HG03520 (cell line): ENCODE data around the gene DNAJC5.
"Not testable (repeated sequence)": the region's sequence is repeated elsewhere in the genome, so short reads cannot be mapped to it uniquely, and the experiment has no call there.

Source experiments
- ATAC-seq: cut with Tn5 transposase; IDR thresholded peaks from one replicate; pipeline ENCODE4 v1.9.1; 2021; ENCODE audit warnings: mild to moderate bottlenecking, moderate library complexity; ENCODE audit not compliant: unreplicated experiment

The DNAJC5 gene, protein sequence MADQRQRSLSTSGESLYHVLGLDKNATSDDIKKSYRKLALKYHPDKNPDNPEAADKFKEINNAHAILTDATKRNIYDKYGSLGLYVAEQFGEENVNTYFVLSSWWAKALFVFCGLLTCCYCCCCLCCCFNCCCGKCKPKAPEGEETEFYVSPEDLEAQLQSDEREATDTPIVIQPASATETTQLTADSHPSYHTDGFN

DNA sequence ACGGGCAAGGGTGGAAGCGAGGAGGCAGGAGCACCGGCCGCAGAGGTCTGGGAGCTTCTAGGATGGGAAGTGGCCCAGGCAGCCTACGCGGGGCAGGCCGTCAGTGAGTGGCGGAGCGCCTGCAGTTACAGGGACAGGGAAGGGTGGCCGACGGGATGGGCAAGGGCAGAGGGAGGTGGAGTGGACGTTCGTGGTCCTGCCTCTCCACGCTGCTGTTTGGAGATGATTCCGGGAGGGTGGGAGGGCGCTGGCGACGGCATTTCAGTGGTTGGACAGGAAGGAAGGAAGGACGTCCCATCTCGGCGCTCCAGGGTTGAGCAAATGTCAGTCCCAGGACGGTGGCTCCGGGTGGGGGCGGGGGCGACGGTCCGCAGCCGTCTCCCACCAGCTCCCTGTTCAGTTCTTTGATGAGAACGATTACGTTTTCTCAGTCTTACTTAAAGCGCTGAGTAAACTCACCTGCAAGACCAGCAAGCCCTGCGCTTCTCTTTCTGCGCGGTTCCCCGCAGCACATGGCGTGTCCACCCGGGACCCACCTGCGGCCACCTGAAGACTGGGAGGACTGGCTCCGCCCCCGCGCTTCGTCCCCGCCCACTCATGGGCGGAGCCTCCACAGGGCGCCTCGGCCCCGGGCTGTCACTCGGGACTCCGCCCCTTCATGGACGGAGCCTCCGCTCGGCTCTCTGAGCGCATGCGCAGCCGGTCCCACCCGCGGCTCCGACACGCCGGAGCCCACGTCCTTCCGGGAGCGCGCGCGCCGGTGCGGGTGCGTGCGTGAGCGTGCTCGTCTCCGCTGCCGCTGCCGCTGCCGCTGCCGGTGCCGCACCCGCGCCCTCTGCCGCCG is at the start of gene DNAJC5:
Gene DNAJC5, plus strand, starts transcription at position 769 of the 844 bp plus-strand sequence. CDS start 33,220 bp downstream, outside the sequence.
- ATAC-seq, result peak; percentile 85

DNA sequence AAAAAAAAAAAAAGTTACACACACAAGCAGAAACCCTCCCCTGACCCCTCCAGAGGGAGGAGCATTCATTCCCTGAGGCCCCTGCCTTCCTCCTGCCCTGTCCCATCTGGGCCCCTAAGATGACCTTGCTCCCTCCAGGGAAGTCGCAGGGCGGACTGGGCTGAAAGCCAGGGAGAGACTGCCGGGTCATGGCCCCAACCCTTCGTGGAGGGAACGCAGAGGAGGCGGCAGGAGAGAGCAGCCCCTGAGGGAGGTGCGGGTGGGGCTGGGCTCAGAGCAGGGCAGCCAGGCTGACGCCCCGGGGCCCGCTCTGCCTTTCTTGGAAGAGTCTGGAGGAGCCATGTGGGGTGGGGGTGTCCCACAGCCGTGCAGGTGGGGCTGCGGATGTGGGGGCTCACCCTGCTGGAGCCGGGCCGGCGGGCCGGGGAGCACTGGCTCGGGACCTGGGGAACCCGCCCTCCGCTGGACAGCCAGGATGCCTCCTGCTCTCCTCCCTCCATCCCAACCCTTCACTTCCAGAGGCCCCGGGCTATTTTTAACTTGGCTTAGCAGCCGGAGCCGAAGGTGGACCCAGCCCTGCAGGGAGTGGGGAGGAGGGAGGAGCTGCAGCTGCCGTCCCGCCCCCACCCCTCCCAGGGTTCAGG is 48.7 kb upstream of the DNAJC5 start:
- ATAC-seq, result no peak

DNA sequence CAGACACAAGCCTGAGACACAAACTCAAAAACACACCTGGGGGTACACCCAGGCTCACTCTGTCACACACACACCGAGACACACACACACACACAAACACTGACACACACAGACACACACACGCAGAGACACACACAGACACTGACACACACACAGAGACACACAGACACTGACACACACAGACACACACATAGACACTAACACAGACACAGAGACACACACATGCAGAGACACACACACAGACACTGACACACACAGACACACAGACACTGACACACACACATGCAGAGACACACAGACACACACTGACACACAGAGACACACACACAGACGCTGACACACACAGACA is 48.1 kb upstream of the DNAJC5 start:
- ATAC-seq, result no peak

DNA sequence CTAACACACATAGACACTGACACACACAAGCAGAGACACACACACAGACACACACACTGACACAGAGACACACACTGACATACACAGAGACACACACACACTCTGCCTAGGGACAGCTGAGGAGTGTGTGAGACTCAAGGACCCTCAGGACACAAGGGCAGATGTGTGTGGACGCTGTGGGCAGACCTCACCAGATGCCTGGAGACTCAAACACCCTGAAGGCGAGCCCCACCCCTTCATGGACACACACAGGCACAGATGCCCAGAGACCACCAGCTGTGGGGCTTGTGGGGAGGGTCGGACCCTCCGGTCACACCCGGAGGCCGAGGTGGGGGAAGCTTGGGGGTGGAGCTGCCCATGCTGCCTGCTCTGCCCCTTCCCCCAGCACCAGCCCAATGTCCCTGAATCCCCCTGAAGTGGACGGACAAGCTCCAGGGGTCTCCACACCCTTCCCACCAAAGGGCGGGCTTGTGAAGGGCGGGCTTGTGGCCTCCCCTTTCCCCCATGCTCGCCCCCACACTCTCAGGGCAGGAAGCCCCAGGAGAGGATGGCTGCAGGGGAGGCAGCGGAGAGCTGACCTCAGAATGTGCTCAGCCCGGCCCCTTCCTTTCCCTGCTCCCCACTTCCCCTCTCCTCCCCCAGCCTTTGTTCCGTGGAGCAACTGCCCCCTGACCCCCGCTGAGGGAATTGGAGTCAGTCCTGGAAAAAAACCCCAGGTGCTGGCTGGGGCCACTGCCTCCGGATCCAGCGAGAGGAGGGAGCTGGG is 47.5 kb upstream of the DNAJC5 start:
- no peak for ATAC-seq

DNA sequence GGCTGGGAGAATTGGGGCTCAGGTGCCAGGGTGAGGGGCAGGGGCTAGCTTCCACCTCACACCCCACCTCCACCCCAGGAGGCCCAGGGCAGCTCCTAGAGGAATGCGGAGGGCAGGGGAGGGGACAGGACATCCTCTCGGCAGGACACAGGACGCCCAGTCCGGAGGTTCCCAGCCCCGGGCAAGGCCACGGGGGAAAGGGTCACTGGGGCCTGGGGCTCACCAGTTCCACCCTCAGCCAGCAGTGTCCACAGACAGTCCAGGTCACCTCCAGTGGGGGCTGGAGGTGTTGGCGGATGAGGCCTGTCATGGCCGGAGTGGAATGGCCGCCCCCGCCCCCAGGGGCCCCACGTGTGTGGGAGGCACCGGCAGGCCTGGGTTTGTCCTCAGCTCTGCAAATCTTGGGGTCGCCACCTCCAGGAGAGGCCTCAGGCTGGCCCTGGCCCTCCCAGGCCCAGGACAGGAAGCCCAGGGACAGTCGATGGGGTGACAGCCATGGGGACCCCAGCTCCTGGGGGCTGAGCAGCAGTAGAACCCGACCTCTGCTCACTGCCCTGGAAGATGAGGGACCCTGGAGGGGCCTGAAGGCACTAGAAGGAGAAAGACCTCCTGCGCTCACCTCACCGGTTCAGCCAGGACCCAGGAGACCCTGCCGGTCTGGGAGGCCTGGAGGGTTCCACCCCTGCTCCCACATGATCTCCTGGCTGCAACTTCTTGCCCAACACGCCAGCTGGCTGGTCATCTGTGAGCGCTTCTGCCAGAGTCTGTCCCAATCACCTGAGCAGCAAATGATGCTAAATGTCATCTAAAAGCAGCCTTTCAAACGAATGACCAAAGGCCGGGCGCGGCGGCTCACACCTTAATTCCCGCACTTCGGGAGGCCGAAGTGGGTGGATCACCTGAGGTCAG is 46.7 kb upstream of the DNAJC5 start:
- no peak for ATAC-seq

DNA sequence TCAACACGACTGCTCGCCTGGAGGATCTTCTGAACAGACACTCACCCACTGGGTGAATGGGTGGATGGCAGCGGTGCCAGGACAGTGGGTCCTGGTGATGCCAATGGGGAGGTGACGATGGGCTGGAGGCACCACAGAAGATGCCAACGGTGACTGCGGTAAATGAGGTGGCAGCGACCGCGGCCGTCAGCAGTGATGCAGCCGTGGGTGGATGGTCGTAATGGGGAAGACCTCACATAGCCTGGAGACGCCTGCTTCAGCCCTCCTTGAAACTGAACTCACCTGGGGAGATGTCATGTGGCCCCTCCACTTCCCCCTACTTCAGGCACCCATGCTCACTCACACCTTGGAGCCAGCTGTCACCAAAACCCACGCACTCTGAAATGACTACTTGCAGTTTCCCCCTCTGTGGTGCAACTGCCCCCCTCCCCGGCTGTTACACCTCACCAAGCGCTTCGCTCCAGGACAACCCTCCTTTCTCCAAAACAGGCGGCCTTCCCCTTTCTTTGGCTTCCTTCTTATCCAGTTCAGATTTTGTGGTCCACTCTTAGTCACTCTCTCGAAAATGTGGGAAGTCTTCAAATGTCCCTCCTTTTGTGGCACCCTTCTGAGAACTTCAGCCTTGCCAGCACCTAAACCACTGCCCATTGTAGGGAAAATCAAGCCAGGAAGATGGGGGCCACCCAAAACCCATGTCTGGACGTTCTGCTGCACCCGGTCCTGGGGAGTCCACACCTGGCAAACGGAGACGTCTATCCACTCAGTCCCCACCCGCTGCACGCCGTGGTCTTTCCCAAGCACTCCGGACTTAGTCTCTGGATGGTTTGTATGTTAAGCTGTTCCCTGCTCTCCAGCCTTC is 44.0 kb upstream of the DNAJC5 start:
- peak; percentile 75 for ATAC-seq

DNA sequence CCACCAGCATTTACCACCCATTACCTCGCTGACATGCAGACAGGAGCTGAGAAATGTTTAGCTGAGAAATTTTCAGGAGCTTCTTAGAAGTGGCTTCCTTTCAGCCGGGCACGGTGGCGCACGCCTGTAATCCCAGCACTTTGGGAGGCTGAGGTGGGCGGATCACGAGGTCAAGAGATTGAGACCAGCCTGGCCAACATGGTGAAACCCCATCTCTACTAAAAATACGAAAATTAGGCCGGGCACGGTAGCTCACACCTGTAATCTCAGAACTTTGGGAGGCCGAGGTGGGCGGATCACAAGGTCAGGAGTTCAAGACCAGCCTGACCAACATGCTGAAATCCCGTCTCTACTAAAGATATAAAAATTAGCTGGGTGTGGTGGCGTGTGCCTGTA is 43.4 kb upstream of the DNAJC5 start:
- not testable (repeated sequence) for ATAC-seq

DNA sequence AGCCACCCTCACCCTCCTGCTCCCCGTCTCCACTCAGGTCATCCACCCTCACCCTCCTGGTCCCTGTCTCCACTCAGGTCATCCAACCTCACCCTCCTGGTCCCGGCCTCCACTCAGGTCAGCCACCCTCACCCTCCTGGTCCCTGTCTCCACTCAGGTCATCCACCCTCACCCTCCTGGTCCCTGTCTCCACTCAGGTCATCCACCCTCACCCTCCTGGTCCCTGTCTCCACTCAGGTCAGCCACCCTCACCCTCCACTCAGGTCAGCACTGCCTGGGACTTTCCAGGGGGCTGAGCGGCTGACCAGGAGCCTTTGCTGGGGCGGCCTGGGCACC is 41.2 kb upstream of the DNAJC5 start:
- not testable (repeated sequence) for ATAC-seq

DNA sequence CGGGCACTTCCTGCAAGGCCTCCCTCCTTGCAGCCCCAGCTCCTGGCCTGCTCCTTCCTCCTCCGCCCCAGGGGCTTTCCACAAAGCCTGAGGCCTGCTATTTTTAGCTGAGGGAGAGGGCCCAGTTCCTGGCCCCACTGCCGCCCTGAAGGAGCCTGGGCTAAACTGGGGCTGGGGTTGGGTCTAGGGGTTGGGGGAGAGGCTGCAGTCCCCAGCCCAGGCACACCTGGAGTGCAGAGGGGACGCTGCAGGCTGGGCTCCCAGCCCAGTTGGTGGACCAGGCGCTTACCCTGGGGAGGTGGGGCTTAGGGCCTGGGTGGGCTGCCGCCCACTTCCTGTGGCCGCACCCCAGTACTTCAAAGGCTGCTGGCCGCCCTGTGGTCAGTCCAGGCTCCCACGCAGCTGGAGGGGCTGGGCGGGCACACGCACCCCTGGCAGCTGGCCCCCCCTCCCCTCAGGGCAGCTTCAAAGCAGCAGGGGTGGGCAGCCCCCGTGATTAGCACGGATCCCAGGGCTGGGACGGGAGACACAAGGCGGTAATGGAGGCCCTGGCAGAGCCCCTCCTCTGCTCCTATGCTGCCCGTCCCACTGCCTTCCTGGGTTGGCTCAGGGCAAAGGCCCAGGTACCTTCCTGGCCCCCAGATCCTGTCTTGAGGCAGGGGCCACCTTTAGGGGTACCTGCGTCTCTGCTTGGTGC is 40.7 kb upstream of the DNAJC5 start:
- ATAC-seq, result no peak

DNA sequence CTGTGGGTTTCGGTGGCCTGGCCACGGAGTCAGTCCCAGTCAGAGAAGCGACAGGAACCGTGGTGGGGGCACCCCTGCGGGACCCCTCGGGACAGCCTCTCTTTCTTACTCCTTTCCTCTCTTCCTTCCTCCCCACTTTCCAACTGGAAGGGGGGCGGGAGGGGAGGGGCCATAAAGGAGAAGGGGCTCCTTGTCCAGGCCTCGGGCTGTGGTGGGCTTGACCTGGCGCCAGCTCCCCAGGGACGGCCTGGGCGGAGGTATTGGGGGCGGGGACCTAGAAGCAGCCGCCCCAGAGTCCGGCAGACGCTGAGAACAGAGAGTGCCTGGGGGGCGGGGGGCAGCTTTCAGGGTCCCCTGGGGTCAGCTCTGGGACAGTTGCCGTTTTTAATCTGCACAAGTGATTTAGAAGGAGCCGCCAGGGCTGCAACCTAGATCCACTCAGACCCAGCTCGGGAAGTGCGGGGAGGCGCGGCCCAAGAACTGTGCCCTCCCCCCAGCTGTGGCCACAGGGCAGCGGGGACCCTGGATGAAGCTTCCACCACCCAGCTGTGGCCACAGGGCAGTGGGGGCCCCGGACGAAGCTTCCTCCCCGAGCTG is 40.1 kb upstream of the DNAJC5 start:
- no peak for ATAC-seq

DNA sequence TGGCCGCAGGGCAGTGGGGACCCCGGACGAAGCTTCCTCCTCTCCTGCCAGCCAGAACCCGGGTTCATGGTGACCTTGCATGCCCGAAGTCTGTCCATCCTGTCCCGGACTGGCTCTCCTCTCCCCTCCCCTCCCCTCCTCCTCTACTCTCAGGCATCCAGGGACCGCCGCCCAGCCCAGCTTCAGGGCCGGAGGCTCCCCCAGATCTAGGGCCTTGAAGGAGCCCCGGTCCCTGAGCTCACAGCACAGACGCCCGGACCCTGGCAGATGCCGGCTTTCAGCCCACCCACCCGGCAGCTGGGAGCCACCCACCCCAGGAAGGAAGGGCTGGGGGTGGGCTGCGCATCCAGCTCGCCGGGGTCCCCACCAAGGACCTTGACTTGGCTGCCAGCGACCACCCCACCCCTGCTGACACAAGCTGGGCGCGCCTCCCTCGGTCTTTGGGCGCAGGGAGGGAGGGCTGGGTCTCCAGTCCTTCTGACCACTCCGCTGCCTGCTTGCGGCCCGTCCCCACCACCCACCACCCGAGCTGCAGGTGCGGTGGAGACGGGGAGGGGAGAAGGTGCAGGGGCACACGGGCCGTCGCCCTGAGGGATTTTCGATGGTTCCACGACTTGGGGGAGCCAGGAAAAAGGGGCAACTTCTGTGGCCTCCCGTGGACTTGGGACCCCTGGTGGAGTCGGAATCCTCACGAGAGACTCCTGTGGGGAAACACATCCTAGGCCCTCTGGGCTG is 39.4 kb upstream of the DNAJC5 start:
- no peak for ATAC-seq

DNA sequence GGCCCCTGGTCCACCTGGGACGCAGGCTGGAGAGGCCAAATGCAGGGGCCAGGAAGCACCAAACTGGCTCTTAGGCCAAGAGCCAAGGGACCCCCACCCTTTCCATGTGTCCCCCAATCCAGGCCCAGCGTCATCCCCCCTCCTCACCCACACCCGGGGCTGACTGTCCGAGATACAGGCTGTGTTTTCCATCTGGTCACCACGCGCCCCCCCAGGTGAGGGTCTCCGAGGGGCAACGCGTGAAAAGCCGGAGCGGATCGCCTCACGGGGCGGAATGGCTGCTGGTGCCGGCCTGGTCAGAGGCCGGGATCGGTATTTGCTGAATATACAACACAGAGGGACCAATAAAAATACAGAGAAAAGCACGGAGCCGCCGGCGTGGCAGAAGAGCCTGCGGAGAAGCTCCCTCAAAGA is 38.8 kb upstream of the DNAJC5 start:
- ATAC-seq, result no peak

DNA sequence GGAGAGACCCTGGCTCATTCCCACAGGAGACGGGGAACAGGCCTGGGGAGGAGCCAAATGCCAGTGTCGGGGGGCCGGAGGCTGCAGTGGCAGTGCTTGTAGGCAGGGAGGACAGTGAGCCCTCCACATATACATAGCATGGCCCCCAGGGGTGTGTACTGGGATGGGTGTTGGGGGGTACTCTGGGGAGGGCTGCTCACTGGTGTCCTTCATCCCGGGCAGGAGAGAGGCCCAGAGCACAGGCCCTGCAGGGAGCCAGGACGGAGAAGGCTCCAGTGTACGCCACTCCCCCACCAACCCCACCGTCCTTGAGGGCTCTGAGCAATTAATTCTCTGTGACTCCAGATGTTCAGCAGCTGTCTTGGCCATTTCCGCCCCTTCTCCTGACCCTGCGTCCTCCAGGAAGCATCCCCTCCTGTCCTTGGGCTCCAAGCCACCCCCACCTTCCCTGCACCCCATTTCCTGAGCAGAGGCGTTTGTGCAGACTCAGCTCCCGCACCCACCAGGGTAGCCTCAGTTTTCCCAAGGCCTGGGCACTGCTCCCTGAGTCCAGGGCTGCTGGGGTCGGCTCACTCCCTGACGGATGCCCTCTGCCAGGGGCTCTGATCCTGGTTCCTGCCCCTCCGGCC is 37.0 kb upstream of the DNAJC5 start:
- ATAC-seq, result no peak

DNA sequence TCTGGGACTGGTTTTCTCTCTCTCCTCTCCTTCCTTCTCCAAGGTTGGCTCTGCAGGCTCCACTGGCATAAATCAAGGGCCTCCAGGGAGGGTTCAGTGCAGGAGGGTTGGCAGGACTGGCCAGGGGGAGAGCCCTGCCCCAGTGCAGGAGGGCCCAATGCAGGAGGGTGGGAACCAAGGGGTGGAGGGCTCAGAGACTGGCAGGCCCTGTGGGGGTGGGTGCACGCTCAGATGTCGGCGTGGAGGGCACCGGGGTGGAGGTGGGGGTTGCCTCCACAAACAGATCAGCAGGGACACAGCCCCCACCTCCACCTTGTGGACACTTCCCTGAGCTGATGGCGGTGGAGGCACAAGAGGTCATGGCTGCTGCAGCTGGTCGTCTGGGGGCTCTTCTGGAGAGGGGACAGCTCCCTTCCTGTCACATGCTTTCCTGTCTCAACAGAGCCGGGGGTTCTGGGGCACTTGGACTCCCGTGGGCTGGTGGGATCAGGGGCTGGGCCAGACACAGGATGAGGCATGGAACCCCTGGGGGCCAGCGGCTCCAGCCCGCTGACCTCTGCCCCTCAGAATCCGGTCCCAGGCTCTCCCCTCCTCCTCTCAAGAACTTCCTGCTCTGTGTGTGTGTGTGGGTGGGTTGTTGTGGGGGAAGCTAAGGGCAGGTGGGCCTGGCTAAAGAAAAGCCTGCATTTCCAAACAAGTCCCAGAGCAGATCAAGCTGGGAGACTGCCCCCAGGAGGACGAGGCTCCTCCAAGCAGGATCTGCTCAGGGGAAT is 36.3 kb upstream of the DNAJC5 start:
- no peak for ATAC-seq

DNA sequence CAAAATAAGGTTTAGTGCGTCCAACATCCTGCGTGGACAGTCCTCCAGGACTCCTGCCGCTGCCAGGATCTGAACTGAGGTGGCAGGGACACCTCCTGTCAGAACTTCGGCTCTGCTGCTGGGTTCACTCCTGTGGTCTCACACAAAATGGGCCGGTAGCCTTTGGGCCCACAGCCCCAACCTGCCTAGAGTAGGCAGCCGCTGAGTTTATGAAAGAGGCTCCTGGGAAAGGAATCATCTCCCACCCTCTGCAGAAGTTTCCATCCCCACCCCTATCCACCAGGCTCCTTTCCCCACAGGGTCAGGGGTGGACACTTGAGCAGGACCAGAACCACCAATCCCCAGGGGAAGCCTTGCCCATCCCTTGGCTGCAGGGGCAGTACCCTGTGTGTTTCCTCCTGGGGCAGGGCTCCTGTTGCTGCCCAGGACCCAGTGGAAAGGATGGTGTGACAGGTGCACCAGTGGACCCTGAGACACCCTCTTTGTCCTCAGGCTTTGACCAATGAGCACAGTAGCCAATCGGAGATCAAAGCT is 35.7 kb upstream of the DNAJC5 start:
- ATAC-seq, result no peak

DNA sequence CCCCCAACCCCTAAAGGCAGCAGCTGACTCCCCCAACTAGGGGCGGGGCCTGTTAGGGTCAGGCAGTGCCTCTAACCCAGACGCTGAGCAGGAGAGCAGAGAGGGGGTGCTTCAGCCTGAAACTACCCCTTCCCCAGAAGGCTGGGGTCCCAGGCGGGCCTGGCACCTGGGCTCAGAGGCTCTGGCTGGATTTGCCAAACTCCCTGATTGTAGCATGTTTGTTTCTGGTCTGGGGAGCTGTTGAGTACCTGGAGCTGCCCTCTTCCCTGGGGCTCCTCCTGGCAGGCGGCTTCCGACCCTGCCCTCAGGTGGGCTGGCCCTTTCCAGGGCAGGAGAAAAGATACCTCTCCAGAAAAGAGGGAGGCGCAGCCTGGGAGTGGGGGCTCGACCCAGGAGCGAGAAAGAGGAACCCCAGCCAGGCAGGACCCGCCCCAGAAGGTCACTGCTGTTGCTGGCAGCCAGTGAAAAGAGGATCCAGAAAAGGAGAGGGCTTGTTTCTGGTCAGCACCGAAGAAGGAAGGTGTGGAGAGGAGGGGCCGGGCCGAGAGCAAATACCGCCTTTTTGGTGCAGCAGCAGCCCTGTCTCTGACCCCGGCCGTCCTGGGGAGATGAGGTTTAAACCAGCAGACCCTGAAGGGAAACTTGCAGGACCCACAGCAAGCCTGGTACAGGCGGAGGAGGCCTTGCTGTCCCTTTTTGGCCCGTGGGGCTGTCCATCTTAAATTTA is 34.4 kb upstream of the DNAJC5 start:
- no peak for ATAC-seq
